ENCODE data around the gene CSMD2.

DNA sequence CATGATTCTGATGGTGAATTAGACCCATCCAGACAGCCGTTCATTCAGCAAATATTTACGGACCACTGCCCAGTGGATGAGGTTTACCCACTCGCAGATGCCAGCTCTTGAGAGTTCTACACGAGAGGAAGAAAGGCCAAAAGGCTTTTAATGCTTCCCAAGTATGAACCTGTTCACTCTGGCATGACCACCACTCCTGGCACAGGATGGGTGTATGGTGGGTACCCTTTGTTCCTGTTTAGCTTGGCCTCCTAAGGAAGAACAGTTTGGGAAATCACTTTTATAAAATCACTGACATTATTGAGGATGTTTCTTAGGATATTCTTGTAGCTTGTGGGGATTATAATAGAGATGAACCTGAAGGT lies 233.9 kb downstream of the CSMD2 start:
- TF ChIP-seq, protein P1, sequence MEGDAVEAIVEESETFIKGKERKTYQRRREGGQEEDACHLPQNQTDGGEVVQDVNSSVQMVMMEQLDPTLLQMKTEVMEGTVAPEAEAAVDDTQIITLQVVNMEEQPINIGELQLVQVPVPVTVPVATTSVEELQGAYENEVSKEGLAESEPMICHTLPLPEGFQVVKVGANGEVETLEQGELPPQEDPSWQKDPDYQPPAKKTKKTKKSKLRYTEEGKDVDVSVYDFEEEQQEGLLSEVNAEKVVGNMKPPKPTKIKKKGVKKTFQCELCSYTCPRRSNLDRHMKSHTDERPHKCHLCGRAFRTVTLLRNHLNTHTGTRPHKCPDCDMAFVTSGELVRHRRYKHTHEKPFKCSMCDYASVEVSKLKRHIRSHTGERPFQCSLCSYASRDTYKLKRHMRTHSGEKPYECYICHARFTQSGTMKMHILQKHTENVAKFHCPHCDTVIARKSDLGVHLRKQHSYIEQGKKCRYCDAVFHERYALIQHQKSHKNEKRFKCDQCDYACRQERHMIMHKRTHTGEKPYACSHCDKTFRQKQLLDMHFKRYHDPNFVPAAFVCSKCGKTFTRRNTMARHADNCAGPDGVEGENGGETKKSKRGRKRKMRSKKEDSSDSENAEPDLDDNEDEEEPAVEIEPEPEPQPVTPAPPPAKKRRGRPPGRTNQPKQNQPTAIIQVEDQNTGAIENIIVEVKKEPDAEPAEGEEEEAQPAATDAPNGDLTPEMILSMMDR (conservative IDR thresholded peaks at IDR 0.05 in 1 of 2, IDR thresholded peaks at IDR 0.05 in 1 of 2; ENCODE audit: low read depth in 1 of 2, low read length in 2 of 2), result no peak
- TF ChIP-seq EZH2 (IDR thresholded peaks at IDR 0.05; ENCODE audit: low read length, missing control alignments), result no peak
